HepG2 (cell line): Measurements from ENCODE around the gene MYO5B.

Source experiments
- CTCF ChIP-seq: sonication (generic); formaldehyde crosslinking; IDR thresholded peaks from 2 replicates; pipeline ENCODE4 v1.5.0; 2020; ENCODE audit warnings: mild to moderate bottlenecking, missing genetic modification reagents, moderate library complexity
- FUBP1 ChIP-seq: sonication (generic); formaldehyde crosslinking; IDR thresholded peaks from 2 replicates; pipeline ENCODE4 v1.5.1; 2020; ENCODE audit warnings: missing genetic modification reagents, mild to moderate bottlenecking, borderline replicate concordance
- HOXA7 ChIP-seq: sonication (generic); formaldehyde crosslinking; IDR thresholded peaks from 2 replicates; pipeline ENCODE4 v1.8.1; 2022; ENCODE audit warnings: mild to moderate bottlenecking, missing genetic modification reagents, moderate library complexity
- RXRA ChIP-seq: sonication (generic); formaldehyde crosslinking; IDR thresholded peaks from 2 replicates; pipeline ENCODE4 v1.5.1; 2020; ENCODE audit warnings: missing genetic modification reagents
- ZBTB34 ChIP-seq: sonication (generic); formaldehyde crosslinking; IDR thresholded peaks from 2 replicates; pipeline ENCODE4 v1.8.0; 2022; ENCODE audit warnings: mild to moderate bottlenecking, missing genetic modification reagents
- ZBTB7A ChIP-seq: sonication (generic); formaldehyde crosslinking; IDR thresholded peaks from 2 replicates; pipeline ENCODE4 v1.8.0; 2022; ENCODE audit warnings: mild to moderate bottlenecking, missing genetic modification reagents

- no peak for TF ChIP-seq ZBTB34 (CRISPR knock-in tag)
- TF ChIP-seq ZBTB7A: no peak
- TF ChIP-seq FUBP1 (CRISPR knock-in tag): no peak
- TF ChIP-seq CTCF (CRISPR knock-in tag): no peak
- no peak for TF ChIP-seq RXRA
- no peak for TF ChIP-seq HOXA7 (CRISPR knock-in tag)
Measured at GRCh38 chr18:50113726-50114125, 81.2 kb downstream of the MYO5B start.
